GM23338 (cell line): Measurements from ENCODE around the gene ZNF550. TPM values are rescaled to one million over a fixed set of nuclear protein-coding genes. Genes with fewer than 3 reads are reported as not detected.

ENCODE experiments used
- ATAC-seq: fragments of 200-7000 bp; cut with Tn5 transposase; 3 replicates; pipeline ENCODE4 v1.9.1; 2020
- DNase-seq: peaks from one replicate; pipeline ENCODE4 v3.0.0-alpha.2; 2015; ENCODE audit warnings: low spot score
- H2AFZ ChIP-seq: fragments of 200-600 bp; sonication (generic); 2 replicates; pipeline ENCODE4 v1.8.0; 2016; ENCODE audit warnings: antibody characterized with exemption, mild to moderate bottlenecking, moderate library complexity
- H3F3A ChIP-seq: fragments of 200-600 bp; sonication (generic); replicated peaks from 2 replicates; pipeline ENCODE4 v1.8.0; 2017; ENCODE audit warnings: antibody characterized with exemption, mixed run types, low read depth
- H3K27ac ChIP-seq: fragments of 200-600 bp; sonication (generic); 2 replicates; pipeline ENCODE4 v1.6.1; 2016; ENCODE audit warnings: low read depth
- H3K27me3 ChIP-seq: fragments of 200-600 bp; sonication (generic); 2 replicates; pipeline ENCODE4 v1.8.0; 2016; ENCODE audit warnings: mild to moderate bottlenecking, mixed run types, moderate library complexity; ENCODE audit not compliant: insufficient read depth
- H3K36me3 ChIP-seq: fragments of 200-600 bp; sonication (generic); 2 replicates; pipeline ENCODE4 v1.8.0; 2016; ENCODE audit warnings: mild to moderate bottlenecking; ENCODE audit not compliant: insufficient read depth
- H3K4me1 ChIP-seq: fragments of 200-600 bp; sonication (generic); 2 replicates; pipeline ENCODE4 v1.8.0; 2016; ENCODE audit warnings: mild to moderate bottlenecking, moderate library complexity; ENCODE audit not compliant: insufficient read depth
- H3K4me2 ChIP-seq: fragments of 200-600 bp; sonication (generic); 2 replicates; pipeline ENCODE4 v1.7.1; 2017; ENCODE audit warnings: mixed run types
- H3K4me3 ChIP-seq: fragments of 200-600 bp; sonication (generic); 2 replicates; pipeline ENCODE4 v1.6.1; 2016; ENCODE audit warnings: mixed run types
- H3K79me2 ChIP-seq: fragments of 200-600 bp; sonication (generic); replicated peaks from 2 replicates; pipeline ENCODE4 v1.8.0; 2017; ENCODE audit warnings: mild to moderate bottlenecking; ENCODE audit not compliant: insufficient read depth
- H3K9me2 ChIP-seq: fragments of 200-600 bp; sonication (generic); 2 replicates; pipeline ENCODE4 v1.8.0; 2017; ENCODE audit not compliant: insufficient read depth
- H4K20me1 ChIP-seq: fragments of 200-600 bp; sonication (generic); replicated peaks from 2 replicates; pipeline ENCODE4 v1.8.0; 2017; ENCODE audit warnings: mild to moderate bottlenecking; ENCODE audit not compliant: insufficient read depth
- H3K27ac Mint-ChIP-seq: 2 replicates; pipeline ENCODE4 v1.8.0; 2020; ENCODE audit warnings: inconsistent platforms, mild to moderate bottlenecking, moderate library complexity, mixed read lengths
- H3K27me3 Mint-ChIP-seq: 3 replicates; pipeline ENCODE4 v1.8.0; 2022; ENCODE audit warnings: low read depth, mild to moderate bottlenecking, moderate library complexity, mixed read lengths, inconsistent platforms; ENCODE audit not compliant: insufficient read depth, poor library complexity
- H3K36me3 Mint-ChIP-seq: 3 replicates; pipeline ENCODE4 v1.8.0; 2021; ENCODE audit warnings: low read depth, mild to moderate bottlenecking, inconsistent platforms, moderate library complexity, mixed read lengths
- H3K4me1 Mint-ChIP-seq: 3 replicates; pipeline ENCODE4 v1.8.0; 2020; ENCODE audit warnings: mild to moderate bottlenecking, inconsistent platforms, mixed read lengths
- H3K4me3 Mint-ChIP-seq: 3 replicates; pipeline ENCODE4 v1.8.0; 2021; ENCODE audit warnings: moderate library complexity, mild to moderate bottlenecking, inconsistent platforms, mixed read lengths
- H3K9me3 Mint-ChIP-seq: 3 replicates; pipeline ENCODE4 v1.8.0; 2020; ENCODE audit warnings: moderate library complexity, mild to moderate bottlenecking, inconsistent platforms, mixed read lengths
- CREB1 ChIP-seq: fragments of 250-450 bp; sonication (Bioruptor Pico); IDR thresholded peaks from 2 replicates; pipeline ENCODE4 v1.5.0; 2020; ENCODE audit warnings: low read depth, mild to moderate bottlenecking, moderate library complexity
- EZH2 ChIP-seq: fragments of 200-600 bp; sonication (generic); IDR thresholded peaks from one replicate; pipeline ENCODE4 v1.8.0; 2017; ENCODE audit warnings: antibody characterized with exemption, mild to moderate bottlenecking, low read depth; ENCODE audit not compliant: unreplicated experiment
- EZH2phosphoT487 ChIP-seq: fragments of 200-600 bp; sonication (generic); IDR thresholded peaks from one replicate; pipeline ENCODE4 v1.8.1; 2018; ENCODE audit warnings: antibody characterized with exemption; ENCODE audit not compliant: unreplicated experiment
- JUNB ChIP-seq: IDR thresholded peaks from one replicate; pipeline ENCODE4 v1.6.1; 2016; ENCODE audit warnings: antibody characterized with exemption; ENCODE audit not compliant: unreplicated experiment
- NANOG ChIP-seq: IDR thresholded peaks from 2 replicates; pipeline ENCODE4 v1.6.1; 2016; ENCODE audit warnings: antibody characterized with exemption, borderline replicate concordance
- POLR2AphosphoS5 ChIP-seq: IDR thresholded peaks from 2 replicates; pipeline ENCODE4 v1.6.1; 2016; ENCODE audit warnings: antibody characterized with exemption, low read depth
- STAT1 ChIP-seq: IDR thresholded peaks from one replicate; pipeline ENCODE4 v1.6.1; 2016; ENCODE audit warnings: antibody characterized with exemption; ENCODE audit not compliant: unreplicated experiment
- ZNF114 ChIP-seq: fragments of 250-450 bp; sonication (Bioruptor Pico); IDR thresholded peaks from 2 replicates; pipeline ENCODE4 v1.5.0; 2020; ENCODE audit warnings: mild to moderate bottlenecking, moderate library complexity
- polyA plus RNA-seq: library from polyadenylated mRNA; unstranded; fragments of >200 nt; fragmentation: Nextera tagmentation; extraction: Ambion mirVana; gene quantifications from 2 replicates; pipeline ENCODE4 v1.2.1, GENCODE V29; 2016
- total RNA-seq: library from RNA; depleted of rRNA; stranded (reverse); fragments of >200 nt; shearing (Covaris generic); gene quantifications from 2 replicates; pipeline ENCODE4 v1.2.3, GENCODE V29; 2014
- TF ChIP-seq, protein P1 (sequence below): fragments of 250-450 bp; sonication (Bioruptor Pico); IDR thresholded peaks from 2 replicates; pipeline ENCODE4 v1.5.0; 2020; ENCODE audit warnings: mild to moderate bottlenecking, moderate library complexity
- TF ChIP-seq, protein P2 (sequence below): IDR thresholded peaks from 2 replicates; pipeline ENCODE4 v1.6.1; 2016; ENCODE audit warnings: antibody characterized with exemption

The ZNF550 gene
- total and polyA plus RNA-seq, 2 experiments from 2014 or later, result 5.7 to 14.7 TPM

- TF ChIP-seq, protein P1, sequence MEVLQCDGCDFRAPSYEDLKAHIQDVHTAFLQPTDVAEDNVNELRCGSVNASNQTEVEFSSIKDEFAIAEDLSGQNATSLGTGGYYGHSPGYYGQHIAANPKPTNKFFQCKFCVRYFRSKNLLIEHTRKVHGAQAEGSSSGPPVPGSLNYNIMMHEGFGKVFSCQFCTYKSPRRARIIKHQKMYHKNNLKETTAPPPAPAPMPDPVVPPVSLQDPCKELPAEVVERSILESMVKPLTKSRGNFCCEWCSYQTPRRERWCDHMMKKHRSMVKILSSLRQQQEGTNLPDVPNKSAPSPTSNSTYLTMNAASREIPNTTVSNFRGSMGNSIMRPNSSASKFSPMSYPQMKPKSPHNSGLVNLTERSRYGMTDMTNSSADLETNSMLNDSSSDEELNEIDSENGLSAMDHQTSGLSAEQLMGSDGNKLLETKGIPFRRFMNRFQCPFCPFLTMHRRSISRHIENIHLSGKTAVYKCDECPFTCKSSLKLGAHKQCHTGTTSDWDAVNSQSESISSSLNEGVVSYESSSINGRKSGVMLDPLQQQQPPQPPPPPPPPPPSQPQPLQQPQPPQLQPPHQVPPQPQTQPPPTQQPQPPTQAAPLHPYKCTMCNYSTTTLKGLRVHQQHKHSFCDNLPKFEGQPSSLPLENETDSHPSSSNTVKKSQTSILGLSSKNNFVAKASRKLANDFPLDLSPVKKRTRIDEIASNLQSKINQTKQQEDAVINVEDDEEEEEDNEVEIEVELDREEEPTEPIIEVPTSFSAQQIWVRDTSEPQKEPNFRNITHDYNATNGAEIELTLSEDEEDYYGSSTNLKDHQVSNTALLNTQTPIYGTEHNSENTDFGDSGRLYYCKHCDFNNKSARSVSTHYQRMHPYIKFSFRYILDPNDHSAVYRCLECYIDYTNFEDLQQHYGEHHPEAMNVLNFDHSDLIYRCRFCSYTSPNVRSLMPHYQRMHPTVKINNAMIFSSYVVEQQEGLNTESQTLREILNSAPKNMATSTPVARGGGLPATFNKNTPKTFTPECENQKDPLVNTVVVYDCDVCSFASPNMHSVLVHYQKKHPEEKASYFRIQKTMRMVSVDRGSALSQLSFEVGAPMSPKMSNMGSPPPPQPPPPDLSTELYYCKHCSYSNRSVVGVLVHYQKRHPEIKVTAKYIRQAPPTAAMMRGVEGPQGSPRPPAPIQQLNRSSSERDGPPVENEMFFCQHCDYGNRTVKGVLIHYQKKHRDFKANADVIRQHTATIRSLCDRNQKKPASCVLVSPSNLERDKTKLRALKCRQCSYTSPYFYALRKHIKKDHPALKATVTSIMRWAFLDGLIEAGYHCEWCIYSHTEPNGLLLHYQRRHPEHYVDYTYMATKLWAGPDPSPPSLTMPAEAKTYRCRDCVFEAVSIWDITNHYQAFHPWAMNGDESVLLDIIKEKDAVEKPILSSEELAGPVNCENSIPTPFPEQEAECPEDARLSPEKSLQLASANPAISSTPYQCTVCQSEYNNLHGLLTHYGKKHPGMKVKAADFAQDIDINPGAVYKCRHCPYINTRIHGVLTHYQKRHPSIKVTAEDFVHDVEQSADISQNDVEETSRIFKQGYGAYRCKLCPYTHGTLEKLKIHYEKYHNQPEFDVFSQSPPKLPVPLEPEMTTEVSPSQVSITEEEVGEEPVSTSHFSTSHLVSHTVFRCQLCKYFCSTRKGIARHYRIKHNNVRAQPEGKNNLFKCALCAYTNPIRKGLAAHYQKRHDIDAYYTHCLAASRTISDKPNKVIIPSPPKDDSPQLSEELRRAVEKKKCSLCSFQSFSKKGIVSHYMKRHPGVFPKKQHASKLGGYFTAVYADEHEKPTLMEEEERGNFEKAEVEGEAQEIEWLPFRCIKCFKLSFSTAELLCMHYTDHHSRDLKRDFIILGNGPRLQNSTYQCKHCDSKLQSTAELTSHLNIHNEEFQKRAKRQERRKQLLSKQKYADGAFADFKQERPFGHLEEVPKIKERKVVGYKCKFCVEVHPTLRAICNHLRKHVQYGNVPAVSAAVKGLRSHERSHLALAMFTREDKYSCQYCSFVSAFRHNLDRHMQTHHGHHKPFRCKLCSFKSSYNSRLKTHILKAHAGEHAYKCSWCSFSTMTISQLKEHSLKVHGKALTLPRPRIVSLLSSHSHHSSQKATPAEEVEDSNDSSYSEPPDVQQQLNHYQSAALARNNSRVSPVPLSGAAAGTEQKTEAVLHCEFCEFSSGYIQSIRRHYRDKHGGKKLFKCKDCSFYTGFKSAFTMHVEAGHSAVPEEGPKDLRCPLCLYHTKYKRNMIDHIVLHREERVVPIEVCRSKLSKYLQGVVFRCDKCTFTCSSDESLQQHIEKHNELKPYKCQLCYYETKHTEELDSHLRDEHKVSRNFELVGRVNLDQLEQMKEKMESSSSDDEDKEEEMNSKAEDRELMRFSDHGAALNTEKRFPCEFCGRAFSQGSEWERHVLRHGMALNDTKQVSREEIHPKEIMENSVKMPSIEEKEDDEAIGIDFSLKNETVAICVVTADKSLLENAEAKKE, result no peak
- TF ChIP-seq POLR2AphosphoS5 (no peak), CREB1 (CRISPR knock-in tag) (no peak), ZNF114 (CRISPR knock-in tag) (no peak)
Measured at GRCh38 chr19:57515255-57515654, 44.4 kb downstream of the ZNF550 start (continued).

- no peak overlapping the region for H2AFZ ChIP-seq
- H3K9me2 ChIP-seq, result no peaks in the 10 kb centered on the region
- H3F3A ChIP-seq, result no peaks in the 10 kb centered on the region
- Mint-ChIP-seq H3K27ac (no peak overlapping the region), H3K9me3 (peaks cover 45% of the 10 kb centered on the region), H3K4me3 (no peak overlapping the region), H3K36me3 (peaks cover 73% of the 10 kb centered on the region), H3K27me3 (peaks cover 3% of the 10 kb centered on the region), H3K4me1 (no peaks in the 10 kb centered on the region)
- H3K27me3 ChIP-seq, result no peaks in the 10 kb centered on the region
- H3K27ac ChIP-seq, result no peak overlapping the region
- no peaks in the 10 kb centered on the region for H4K20me1 ChIP-seq
- no peaks in the 10 kb centered on the region for H3K36me3 ChIP-seq
- ATAC-seq (no peak), DNase-seq (peak; percentile 16)
- no peaks in the 10 kb centered on the region for H3K4me1 ChIP-seq
- H3K4me3 ChIP-seq, result no peak overlapping the region
- no peak overlapping the region for H3K4me2 ChIP-seq
- no peaks in the 10 kb centered on the region for H3K79me2 ChIP-seq
- TF ChIP-seq STAT1, result no peak
- no peak for TF ChIP-seq EZH2
- TF ChIP-seq EZH2phosphoT487, result no peak
- TF ChIP-seq, protein P1, result no peak
- TF ChIP-seq CREB1 (CRISPR knock-in tag), result no peak
- TF ChIP-seq, protein P2, sequence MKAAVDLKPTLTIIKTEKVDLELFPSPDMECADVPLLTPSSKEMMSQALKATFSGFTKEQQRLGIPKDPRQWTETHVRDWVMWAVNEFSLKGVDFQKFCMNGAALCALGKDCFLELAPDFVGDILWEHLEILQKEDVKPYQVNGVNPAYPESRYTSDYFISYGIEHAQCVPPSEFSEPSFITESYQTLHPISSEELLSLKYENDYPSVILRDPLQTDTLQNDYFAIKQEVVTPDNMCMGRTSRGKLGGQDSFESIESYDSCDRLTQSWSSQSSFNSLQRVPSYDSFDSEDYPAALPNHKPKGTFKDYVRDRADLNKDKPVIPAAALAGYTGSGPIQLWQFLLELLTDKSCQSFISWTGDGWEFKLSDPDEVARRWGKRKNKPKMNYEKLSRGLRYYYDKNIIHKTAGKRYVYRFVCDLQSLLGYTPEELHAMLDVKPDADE, result no peak
- no peak for TF ChIP-seq NANOG
- TF ChIP-seq JUNB, result no peak
- no peak for TF ChIP-seq POLR2AphosphoS5
Measured at GRCh38 chr19:57512845-57513244, 46.8 kb downstream of the ZNF550 start.
